Astrocyte (in vitro differentiated cells and primary cell): ENCODE data around the gene SPTBN2.

Experiments used
- EZH2 ChIP-seq: IDR thresholded peaks from 2 replicates; pipeline ENCODE4 v1.6.1; 2012; ENCODE audit warnings: mild to moderate bottlenecking, low read length, inconsistent platforms; ENCODE audit not compliant: insufficient read depth
- TF ChIP-seq, protein P1 (sequence below): IDR thresholded peaks from 2 replicates; pipeline ENCODE4 v1.5.1; 2011; ENCODE audit warnings: low read depth, mild to moderate bottlenecking, inconsistent platforms, low read length, moderate library complexity; ENCODE audit not compliant: insufficient read depth

DNA sequence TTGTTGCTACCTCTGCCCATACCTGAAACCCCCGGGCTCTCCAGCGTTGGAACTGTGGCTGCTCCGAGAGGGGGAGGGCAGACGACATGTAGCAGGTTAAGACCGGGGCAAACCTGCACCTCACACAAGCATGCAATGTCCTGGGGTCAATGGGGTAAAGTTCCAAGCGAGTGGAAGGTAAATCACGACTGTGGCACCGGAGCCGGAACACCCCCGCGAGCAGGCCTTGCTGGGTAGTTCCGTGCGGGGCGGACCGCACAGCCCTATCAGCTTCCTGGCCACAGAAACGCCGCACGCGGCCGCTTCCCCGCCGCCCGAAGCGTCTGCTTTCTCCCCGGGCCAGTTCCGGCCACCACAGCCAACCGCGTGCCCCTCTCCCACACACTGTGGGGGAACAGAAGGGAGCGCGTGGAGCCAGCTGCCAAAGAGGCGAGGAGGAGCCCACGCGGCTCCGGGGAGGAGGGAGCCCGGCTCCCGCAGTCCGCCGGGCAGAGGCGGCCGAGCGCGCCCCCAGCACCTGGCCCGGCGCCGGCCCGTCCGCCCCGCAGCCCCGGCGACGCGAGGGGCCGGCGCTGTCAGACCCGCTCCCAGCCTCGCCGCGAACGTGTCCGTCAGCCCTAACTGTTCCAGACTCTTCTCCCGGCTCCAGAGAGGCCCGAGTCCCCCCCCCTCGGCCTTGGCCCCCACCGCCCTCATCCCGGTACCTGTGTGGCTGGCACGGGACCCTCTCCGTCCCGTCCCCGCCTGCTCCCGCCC lies 1.6 kb downstream of the SPTBN2 start:
- TF ChIP-seq, protein P1, sequence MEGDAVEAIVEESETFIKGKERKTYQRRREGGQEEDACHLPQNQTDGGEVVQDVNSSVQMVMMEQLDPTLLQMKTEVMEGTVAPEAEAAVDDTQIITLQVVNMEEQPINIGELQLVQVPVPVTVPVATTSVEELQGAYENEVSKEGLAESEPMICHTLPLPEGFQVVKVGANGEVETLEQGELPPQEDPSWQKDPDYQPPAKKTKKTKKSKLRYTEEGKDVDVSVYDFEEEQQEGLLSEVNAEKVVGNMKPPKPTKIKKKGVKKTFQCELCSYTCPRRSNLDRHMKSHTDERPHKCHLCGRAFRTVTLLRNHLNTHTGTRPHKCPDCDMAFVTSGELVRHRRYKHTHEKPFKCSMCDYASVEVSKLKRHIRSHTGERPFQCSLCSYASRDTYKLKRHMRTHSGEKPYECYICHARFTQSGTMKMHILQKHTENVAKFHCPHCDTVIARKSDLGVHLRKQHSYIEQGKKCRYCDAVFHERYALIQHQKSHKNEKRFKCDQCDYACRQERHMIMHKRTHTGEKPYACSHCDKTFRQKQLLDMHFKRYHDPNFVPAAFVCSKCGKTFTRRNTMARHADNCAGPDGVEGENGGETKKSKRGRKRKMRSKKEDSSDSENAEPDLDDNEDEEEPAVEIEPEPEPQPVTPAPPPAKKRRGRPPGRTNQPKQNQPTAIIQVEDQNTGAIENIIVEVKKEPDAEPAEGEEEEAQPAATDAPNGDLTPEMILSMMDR = no peak
- TF ChIP-seq EZH2 = peak; percentile 90
